GM12801 (cell line): Measurements from ENCODE around the gene KIF26A.

Experiments used
- CTCF ChIP-seq: IDR thresholded peaks from one replicate; pipeline ENCODE4 v1.5.1; 2011; ENCODE audit warnings: control low read depth; ENCODE audit not compliant: insufficient read length; ENCODE audit errors: extremely low read depth

KIF26A gene

DNA sequence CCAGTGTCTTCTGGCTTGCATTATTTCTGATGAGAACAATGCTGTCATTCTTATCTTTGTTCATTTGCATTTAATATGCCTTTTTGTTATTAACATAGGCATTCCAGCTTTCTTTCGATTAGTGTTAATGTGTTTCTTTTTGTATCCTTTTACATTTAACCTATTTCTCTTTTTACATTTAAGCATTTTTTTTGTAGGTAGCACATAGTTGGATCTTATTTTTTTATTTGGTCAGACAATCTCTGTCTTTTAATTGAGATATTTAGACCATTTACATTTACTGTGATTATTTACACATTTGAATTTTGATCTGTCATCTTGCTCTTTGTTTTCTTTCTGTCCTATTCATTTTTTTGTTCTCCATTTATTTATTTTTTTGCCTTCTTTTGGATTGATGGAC lies 14.5 kb upstream of the KIF26A start:
- no peak for TF ChIP-seq CTCF

GRCh38 chr14:104125011-104125410 lies 13.4 kb upstream of the KIF26A start:
- TF ChIP-seq CTCF: no peak

DNA sequence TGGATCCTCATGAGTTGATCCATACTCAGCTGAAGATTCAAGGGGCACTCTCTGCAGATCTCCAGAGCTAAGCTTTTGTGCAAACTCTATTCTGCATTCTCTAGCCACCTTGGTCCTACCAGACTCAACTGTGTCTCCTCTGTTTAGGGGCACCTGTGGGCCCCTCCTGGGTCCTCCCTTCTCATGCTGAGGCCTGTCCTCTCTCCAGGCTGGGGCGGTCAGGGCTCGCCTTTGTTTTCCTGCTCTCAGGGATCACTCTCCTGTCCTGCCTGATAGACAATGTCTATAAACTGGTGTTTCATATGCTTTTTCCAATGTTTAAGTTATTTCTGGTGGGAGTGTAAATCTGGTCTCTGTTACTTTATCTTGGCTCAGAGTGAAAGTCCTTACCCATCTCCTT lies 11.6 kb upstream of the KIF26A start:
- TF ChIP-seq CTCF: no peak

- no peak for TF ChIP-seq CTCF
These were observed 9.4 kb upstream of the KIF26A start for GRCh38 chr14:104128981-104129380.

GRCh38 chr14:104129556-104129955 lies 8.8 kb upstream of the KIF26A start:
- TF ChIP-seq CTCF: no peak

- TF ChIP-seq CTCF: no peak
These were observed 7.3 kb upstream of the KIF26A start for GRCh38 chr14:104130974-104131651.

DNA sequence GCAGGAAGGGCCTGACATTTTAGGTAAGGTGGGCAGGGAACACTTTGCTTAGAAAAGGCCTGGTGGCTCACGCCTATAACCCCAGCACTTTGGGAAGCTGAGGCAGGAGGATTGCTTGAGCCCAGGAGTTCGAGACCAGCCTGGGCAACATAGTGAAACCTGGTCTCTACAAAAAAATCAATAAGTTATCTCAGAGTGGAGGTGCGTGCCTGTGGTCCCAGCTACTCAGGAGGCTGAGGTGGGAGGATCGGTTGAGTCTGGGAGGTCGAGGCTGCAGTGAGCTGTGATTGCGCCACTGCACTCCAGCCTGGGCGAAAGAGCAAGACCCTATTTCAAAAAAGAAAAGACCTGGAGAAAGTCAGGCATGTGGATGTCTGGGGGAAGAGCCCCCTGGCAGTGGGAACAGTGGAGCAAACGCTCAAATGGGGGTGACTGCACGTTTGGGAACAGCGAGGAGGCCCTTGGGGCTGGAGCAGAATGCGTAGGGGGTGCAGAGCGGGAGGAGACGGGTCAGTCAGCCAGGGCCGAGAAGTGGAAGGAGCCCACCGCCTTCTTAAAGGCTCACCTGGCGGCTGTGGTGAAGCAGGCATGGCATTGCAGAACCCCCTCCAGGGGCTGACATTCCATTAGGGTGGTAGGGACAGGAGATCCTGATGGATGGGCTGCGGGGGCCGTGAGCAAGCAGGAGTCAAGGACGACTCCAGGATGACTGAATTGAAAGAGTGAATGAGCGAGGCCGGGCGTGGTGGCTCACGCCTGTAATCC lies 6.2 kb upstream of the KIF26A start:
- no peak for TF ChIP-seq CTCF
